ENCODE data around the gene OR2B2.

Gene OR2B2

GRCh38 chr6:27867051-27867944 lies 44.9 kb downstream of the OR2B2 start:
- Histone ChIP-seq H3K27ac (ENCODE audit: low read depth, low read length, poor library complexity, severe bottlenecking) (peak overlapping the region; percentile 99), H3K9me3 (ENCODE audit: low read length) (0 out of 2 replicates have a peak, but pooled peaks cover 6% of the 10 kb centered on the region), H3K4me2 (ENCODE audit: low read length) (peak overlapping the region; percentile 87), H3K79me2 (ENCODE audit: insufficient read depth, low read length) (no peaks in the 10 kb centered on the region), H3K9me2 (ENCODE audit: low read depth, low read length) (no peaks in the 10 kb centered on the region), H3K36me3 (ENCODE audit: insufficient read depth, low read length) (peaks cover 4% of the 10 kb centered on the region; the same call in 1 of the 2 replicates), H3K27me3 (ENCODE audit: insufficient read depth, low read length) (no peaks in the 10 kb centered on the region), H3F3A (ENCODE audit: insufficient read depth, low read length) (peaks cover 13% of the 10 kb centered on the region), H4K20me1 (ENCODE audit: insufficient read depth, low read length) (no peaks in the 10 kb centered on the region), H3K4me1 (ENCODE audit: insufficient read depth, low read length, severe bottlenecking) (peaks cover 54% of the 10 kb centered on the region), H3K9ac (ENCODE audit: low read length) (peak overlapping the region; percentile 90), H2AFZ (ENCODE audit: low read length) (no peak overlapping the region), H3K4me3 (ENCODE audit: low read depth, low read length, poor library complexity, severe bottlenecking) (peak overlapping the region; percentile 69)
- TF ChIP-seq CTCF (IDR thresholded peaks at IDR 0.05; ENCODE audit: low read length) (no peak), EZH2 (IDR thresholded peaks at IDR 0.05; ENCODE audit: borderline replicate concordance, low read length) (no peak)

DNA sequence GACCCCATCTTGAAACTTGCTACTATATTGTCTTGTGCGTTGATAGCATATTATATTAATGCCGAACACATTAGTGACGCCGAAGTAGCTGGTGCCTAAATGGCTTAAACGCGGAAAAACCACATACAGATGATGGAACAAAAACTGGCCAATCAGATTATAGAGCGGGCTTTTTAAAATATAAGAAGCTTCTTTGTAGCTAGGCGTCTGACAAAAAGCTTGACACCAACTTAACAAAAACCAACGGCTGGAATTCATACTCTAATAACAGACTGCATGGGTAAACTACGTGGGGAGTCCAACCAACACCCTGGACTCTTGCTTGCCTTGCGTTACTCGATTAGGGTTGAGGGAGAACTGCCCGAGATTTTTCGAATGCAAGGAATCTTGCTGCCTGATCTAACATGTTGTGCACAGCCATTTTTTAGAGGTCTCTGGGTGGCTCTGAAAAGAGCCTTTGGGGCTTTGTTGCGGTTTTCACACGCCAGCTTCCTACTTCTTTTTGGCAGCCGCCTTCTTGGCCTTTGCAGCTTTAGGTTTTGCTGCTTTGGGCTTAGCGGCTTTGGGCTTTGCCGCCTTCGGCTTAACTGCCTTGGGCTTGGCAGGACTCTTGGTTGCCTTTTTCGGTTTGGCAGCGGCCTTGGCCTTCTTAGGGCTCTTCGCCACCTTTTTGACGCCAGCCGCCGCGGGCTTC lies 45.7 kb downstream of the OR2B2 start:
- Histone ChIP-seq H3K9me2 (ENCODE audit: low read depth, low read length) (no peaks in the 10 kb centered on the region), H3K27me3 (ENCODE audit: insufficient read depth, low read length) (no peaks in the 10 kb centered on the region), H4K20me1 (ENCODE audit: insufficient read depth, low read length) (no peaks in the 10 kb centered on the region), H3K4me3 (ENCODE audit: low read depth, low read length, poor library complexity, severe bottlenecking) (peak overlapping the region; percentile 69), H3K4me2 (ENCODE audit: low read length) (peak overlapping the region; percentile 87), H3K9me3 (ENCODE audit: low read length) (0 out of 2 replicates have a peak, but pooled peaks cover 6% of the 10 kb centered on the region), H3F3A (ENCODE audit: insufficient read depth, low read length) (peaks cover 13% of the 10 kb centered on the region), H2AFZ (ENCODE audit: low read length) (no peak overlapping the region), H3K4me1 (ENCODE audit: insufficient read depth, low read length, severe bottlenecking) (peaks cover 56% of the 10 kb centered on the region), H3K27ac (ENCODE audit: low read depth, low read length, poor library complexity, severe bottlenecking) (peak overlapping the region; percentile 99), H3K36me3 (ENCODE audit: insufficient read depth, low read length) (peaks cover 4% of the 10 kb centered on the region; the same call in 1 of the 2 replicates), H3K79me2 (ENCODE audit: insufficient read depth, low read length) (no peaks in the 10 kb centered on the region), H3K9ac (ENCODE audit: low read length) (peak overlapping the region; percentile 90)
- TF ChIP-seq EZH2 (IDR thresholded peaks at IDR 0.05; ENCODE audit: borderline replicate concordance, low read length) (no peak), CTCF (IDR thresholded peaks at IDR 0.05; ENCODE audit: low read length) (no peak)

- Histone ChIP-seq H3K9me2 (ENCODE audit: low read depth, low read length) (no peaks in the 10 kb centered on the region), H3K9me3 (ENCODE audit: low read length) (0 out of 2 replicates have a peak, but pooled peaks cover 6% of the 10 kb centered on the region), H2AFZ (ENCODE audit: low read length) (no peak overlapping the region), H3K36me3 (ENCODE audit: insufficient read depth, low read length) (peaks cover 4% of the 10 kb centered on the region; the same call in 1 of the 2 replicates), H4K20me1 (ENCODE audit: insufficient read depth, low read length) (no peaks in the 10 kb centered on the region), H3K9ac (ENCODE audit: low read length) (peak overlapping the region; percentile 90), H3F3A (ENCODE audit: insufficient read depth, low read length) (peaks cover 13% of the 10 kb centered on the region; the same call in 1 of the 2 replicates), H3K79me2 (ENCODE audit: insufficient read depth, low read length) (no peaks in the 10 kb centered on the region), H3K27me3 (ENCODE audit: insufficient read depth, low read length) (no peaks in the 10 kb centered on the region), H3K27ac (ENCODE audit: low read depth, low read length, poor library complexity, severe bottlenecking) (peak overlapping the region; percentile 99), H3K4me1 (ENCODE audit: insufficient read depth, low read length, severe bottlenecking) (peaks cover 51% of the 10 kb centered on the region), H3K4me3 (ENCODE audit: low read depth, low read length, poor library complexity, severe bottlenecking) (peak overlapping the region; percentile 69), H3K4me2 (ENCODE audit: low read length) (peak overlapping the region; percentile 87)
- TF ChIP-seq CTCF (IDR thresholded peaks at IDR 0.05; ENCODE audit: low read length): no peak
- no peak for TF ChIP-seq EZH2 (IDR thresholded peaks at IDR 0.05; ENCODE audit: borderline replicate concordance, low read length)
Observed at GRCh38 chr6:27865850-27866356, 46.3 kb downstream of the OR2B2 start.
